Thyroid gland (tissue), 4 donors: ENCODE results near the gene ADARB1.

Experiments
- POLR2A ChIP-seq, 2 donors: fragments of 450-650 bp; IDR thresholded peaks; one replicate each; pipeline ENCODE4 v1.6.1; 2017; ENCODE audit warnings: antibody characterized with exemption in 2 of 2, mild to moderate bottlenecking in 2 of 2, moderate library complexity in 1 of 2
- TF ChIP-seq, protein P1 (sequence below), 6 experiments: fragments of 200-600 bp in 3 of 6; fragments of 450-650 bp in 3 of 6; sonication (generic) in 3 of 6; IDR thresholded peaks; one replicate each; pipeline ENCODE4 v1.5.1; 2016 to 2019; ENCODE audit warnings: antibody characterized with exemption in 6 of 6, mild to moderate bottlenecking in 2 of 6, inconsistent platforms in 1 of 6, moderate library complexity in 1 of 6

DNA sequence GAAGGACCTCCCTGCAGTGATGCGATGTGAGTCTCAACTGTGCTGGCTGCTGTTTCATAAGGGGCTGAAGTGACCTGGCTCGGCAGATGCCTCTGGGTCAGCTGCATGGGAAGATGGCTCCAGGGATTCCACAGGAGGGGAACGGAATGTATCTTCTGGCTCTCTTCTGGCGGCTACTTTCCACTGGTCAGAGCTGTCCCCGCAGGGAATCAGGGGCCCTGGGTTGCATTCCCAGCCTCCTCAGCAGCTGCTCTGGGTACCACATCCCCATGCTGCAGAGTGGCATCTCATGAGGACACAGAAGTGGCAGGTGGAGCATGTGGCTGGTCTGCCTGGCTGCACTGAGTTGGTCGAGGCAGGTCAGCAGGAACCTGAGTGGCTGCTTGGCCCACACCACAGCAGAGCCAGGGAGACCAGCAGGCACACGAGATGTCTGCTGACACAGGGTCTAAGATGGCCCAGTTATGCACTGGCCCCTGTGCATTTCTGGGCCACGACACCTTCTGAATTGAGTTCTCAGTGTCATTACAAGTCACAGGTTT, 170.5 kb downstream of the ADARB1 start:
- TF ChIP-seq, protein P1, sequence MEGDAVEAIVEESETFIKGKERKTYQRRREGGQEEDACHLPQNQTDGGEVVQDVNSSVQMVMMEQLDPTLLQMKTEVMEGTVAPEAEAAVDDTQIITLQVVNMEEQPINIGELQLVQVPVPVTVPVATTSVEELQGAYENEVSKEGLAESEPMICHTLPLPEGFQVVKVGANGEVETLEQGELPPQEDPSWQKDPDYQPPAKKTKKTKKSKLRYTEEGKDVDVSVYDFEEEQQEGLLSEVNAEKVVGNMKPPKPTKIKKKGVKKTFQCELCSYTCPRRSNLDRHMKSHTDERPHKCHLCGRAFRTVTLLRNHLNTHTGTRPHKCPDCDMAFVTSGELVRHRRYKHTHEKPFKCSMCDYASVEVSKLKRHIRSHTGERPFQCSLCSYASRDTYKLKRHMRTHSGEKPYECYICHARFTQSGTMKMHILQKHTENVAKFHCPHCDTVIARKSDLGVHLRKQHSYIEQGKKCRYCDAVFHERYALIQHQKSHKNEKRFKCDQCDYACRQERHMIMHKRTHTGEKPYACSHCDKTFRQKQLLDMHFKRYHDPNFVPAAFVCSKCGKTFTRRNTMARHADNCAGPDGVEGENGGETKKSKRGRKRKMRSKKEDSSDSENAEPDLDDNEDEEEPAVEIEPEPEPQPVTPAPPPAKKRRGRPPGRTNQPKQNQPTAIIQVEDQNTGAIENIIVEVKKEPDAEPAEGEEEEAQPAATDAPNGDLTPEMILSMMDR (IDR thresholded peaks at IDR 0.05), result no peak
- TF ChIP-seq POLR2A (IDR thresholded peaks at IDR 0.05), result no peak
